Stimulated activated CD8-positive, alpha-beta memory T cell treated with anti-CD3 and anti-CD28 coated beads, Interleukin-2, amount 100 ng/mL, for 48 hours (primary cell): ENCODE results near the gene SLC43A3.
"Not testable (repeated sequence)": the region's sequence is repeated elsewhere in the genome, so short reads cannot be mapped to it uniquely, and the experiment has no call there.

Experiments
- DNase-seq, 2 donors: peaks; one replicate each; pipeline ENCODE4 v3.0.0-alpha.2; 2020; ENCODE audit warnings: low read depth in 2 of 2

Gene SLC43A3

DNA sequence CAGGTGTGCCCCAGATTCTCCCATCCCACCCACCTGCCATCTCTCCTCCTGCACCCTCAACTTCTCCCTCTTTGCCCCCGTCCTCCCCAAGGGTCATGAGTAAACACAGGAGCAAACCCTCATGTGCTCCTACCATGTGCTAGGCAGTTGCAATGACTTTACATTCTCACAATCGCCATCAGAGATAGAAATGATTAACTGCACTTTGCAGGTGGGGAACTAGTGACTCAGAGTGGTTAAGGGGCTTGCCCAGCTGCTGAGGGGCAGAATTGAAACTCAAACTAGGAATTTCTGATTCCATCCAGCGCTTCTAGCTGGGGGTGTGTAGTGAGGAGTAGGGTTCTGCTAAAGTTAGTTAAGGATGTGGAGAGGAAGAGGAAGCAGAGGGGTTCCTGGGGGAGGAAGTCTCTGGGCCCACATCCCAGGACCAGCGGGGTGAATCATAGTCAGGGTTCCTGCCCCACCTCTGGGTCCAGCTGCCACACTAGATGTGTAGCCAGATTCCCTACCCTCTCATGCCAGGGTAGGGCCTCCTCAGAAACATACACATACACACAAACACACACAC lies 20.5 kb downstream of the SLC43A3 start:
- peak in 1 of 2 donors; percentile 39 for DNase-seq

DNA sequence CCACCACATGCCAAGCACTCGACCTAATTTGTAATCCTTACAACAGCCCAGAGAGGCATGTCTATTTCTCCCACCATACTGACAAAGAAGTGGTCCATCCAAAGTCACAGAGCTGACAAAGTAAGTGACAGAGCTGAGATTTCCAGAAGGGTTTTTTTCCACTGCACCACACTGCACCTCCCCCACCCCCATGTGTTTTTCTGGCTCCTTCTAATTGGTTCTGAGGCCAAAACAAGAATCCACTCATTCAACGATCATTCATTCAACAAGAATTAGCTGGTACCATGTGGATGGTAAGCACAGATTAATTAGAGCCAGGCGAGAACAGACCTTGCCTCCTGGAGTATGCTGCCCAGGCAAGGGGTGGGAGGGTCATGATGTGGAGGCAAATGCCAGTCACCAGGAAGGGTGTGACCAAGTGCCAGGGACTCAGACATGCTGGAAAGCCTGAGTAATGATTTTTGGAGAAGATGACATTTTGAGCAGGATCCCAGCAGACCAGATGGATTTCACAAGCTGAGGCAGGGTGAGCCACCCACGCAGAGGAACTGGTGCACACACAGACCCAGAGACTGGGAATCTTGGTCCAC lies 21.6 kb downstream of the SLC43A3 start:
- DNase-seq, result no peak

GRCh38 chr11:57403802-57404147 lies 23.1 kb downstream of the SLC43A3 start:
- DNase-seq, result no peak

GRCh38 chr11:57403003-57403801 lies 23.7 kb downstream of the SLC43A3 start:
- not testable (repeated sequence) for DNase-seq

GRCh38 chr11:57402188-57403002 lies 24.5 kb downstream of the SLC43A3 start:
- no peak for DNase-seq

GRCh38 chr11:57399972-57400578 lies 26.8 kb downstream of the SLC43A3 start:
- DNase-seq, result no peak

- DNase-seq, result no peak
Measured at GRCh38 chr11:57399221-57399620, 27.7 kb downstream of the SLC43A3 start.

GRCh38 chr11:57397394-57397990 lies 29.4 kb downstream of the SLC43A3 start:
- DNase-seq, result no peak

- DNase-seq, result no peak
Measured at GRCh38 chr11:57396744-57397143, 30.2 kb downstream of the SLC43A3 start.

GRCh38 chr11:57395905-57396623 lies 30.9 kb downstream of the SLC43A3 start:
- no peak for DNase-seq

GRCh38 chr11:57394203-57394965 lies 32.5 kb downstream of the SLC43A3 start:
- DNase-seq, result no peak

GRCh38 chr11:57392763-57393105 lies 34.2 kb downstream of the SLC43A3 start:
- no peak for DNase-seq

- DNase-seq, result no peak
Measured at GRCh38 chr11:57392066-57392762, 34.7 kb downstream of the SLC43A3 start.

- DNase-seq, result no peak
Measured at GRCh38 chr11:57391539-57391938, 35.4 kb downstream of the SLC43A3 start.

GRCh38 chr11:57391111-57391510 lies 35.8 kb downstream of the SLC43A3 start:
- no peak for DNase-seq

DNA sequence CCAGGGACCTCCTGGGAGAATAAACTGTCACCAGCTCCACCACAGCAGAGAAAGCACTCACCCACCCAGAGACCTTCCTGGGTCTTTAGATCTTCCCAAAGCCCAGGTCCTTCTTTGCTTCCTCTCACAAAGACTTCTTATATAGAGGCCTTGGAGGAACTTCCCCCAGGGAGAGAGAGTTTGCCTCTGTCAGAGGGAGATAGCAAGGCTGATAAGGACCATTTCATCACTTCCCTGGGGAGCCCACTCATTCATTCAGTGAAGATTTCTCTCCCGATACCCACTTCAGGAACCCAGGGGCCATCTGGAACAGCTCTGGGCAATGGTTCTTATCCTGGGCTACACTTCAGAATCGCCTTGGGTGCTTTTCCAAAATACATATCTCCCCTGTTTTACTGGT lies 36.4 kb downstream of the SLC43A3 start, which contains the start of gene PRG2:
PRG2 (minus strand) TSS at position 116 of the 400 bp plus-strand sequence. CDS start 706 bp downstream, outside the sequence.
- no peak for DNase-seq

GRCh38 chr11:57387289-57388030 lies 39.5 kb downstream of the SLC43A3 start:
- no peak for DNase-seq

DNA sequence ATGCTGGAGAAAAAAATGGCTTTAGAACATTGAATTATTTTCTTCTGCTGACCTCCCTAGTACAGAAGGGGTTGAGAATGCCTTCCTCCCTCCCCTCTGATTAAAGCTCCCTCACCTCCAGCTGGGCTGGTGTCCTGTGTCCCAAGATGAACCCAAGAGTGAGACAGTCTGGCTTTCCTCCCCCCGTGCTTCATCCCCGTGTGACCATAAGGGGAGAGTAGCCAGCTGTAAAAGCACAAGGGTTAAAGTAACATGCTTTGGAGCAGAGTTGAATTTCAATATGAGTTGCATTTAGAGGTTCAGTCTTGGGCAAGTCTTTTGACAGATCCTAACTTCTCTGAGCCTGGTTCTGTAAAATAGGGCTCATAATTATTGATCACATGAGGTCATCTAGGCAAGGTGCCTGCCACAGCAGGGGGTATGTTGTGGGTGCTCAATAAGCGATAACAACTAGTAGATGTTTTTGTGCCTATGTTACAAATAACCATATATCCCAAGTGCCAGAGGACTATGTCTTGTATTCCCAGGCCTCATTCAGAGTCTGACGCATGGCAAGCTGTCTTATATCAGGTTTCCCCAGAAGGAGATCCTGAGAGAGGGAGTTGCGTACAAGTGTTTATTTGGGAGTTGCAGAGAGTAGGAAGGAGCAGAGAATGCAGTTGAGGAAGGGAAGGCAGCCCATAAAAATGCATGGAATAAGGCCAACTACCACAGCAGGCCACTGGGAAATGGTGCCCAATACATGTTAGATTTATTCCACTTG lies 40.6 kb downstream of the SLC43A3 start:
- no peak for DNase-seq
